Psoas muscle (tissue), 8 donors: ENCODE data around the gene MBD5. TPM values are rescaled to one million over a fixed set of nuclear protein-coding genes. Genes with fewer than 3 reads are reported as not detected.

Source experiments
- ATAC-seq, 4 donors: fragments of 200-7000 bp; cut with Tn5 transposase; one replicate each; pipeline ENCODE4 v1.9.1; 2020; ENCODE audit warnings: moderate library complexity in 3 of 4, mild to moderate bottlenecking in 2 of 4
- DNase-seq, 2 donors: peaks; one replicate each; pipeline ENCODE4 v3.0.0-alpha.2; 2020
- H3K27ac ChIP-seq: fragments of 200-600 bp; one replicate; pipeline ENCODE4 v1.8.0; 2022
- H3K27me3 ChIP-seq, 3 donors: fragments of 200-600 bp in 1 of 3; one replicate each; pipeline versions ENCODE4 v1.6.1 to v1.8.0; 2013 to 2022; ENCODE audit warnings: low read length in 2 of 3, mild to moderate bottlenecking in 2 of 3, moderate library complexity in 1 of 3; ENCODE audit not compliant: insufficient read depth in 3 of 3
- H3K36me3 ChIP-seq, 2 donors: fragments of 200-600 bp in 1 of 2; one replicate each; pipeline versions ENCODE4 v1.6.1 to v1.8.0; 2013 to 2022; ENCODE audit warnings: low read depth in 1 of 2, mild to moderate bottlenecking in 1 of 2, moderate library complexity in 1 of 2; ENCODE audit not compliant: insufficient read depth in 1 of 2
- H3K4me1 ChIP-seq: fragments of 200-600 bp; one replicate; pipeline ENCODE4 v1.8.0; 2022
- H3K4me3 ChIP-seq: fragments of 200-600 bp; one replicate; pipeline ENCODE4 v1.8.0; 2022; ENCODE audit warnings: mild to moderate bottlenecking
- H3K9me3 ChIP-seq: fragments of 200-600 bp; one replicate; pipeline ENCODE4 v1.8.0; 2022
- CTCF ChIP-seq: fragments of 200-600 bp; IDR thresholded peaks from one replicate; pipeline ENCODE4 v1.8.0; 2022; ENCODE audit warnings: antibody characterized with exemption
- WGBS, 3 donors: extraction: QIAGEN DNeasy Blood & Tissue Kit; methylation state at CpG; one replicate each; pipeline versions ENCODE4 v1.1.6 to v1.1.7; 2013; 5-methylcytosine and 5-hydroxymethylcytosine counted together
- intact Hi-C, 2 donors: fragments of 100-400 bp; cut with DNase I; formaldehyde crosslinking; loops; one replicate each; pipeline versions ENCODE4 v1.11.0 to v1.14.2; 2022
- polyA plus RNA-seq, 3 donors: library from polyadenylated mRNA; stranded (reverse); fragments of 200-250 nt; gene quantifications; one replicate each; pipeline ENCODE4 v1.2.3, GENCODE V29; 2013
- total RNA-seq, 4 donors: library from RNA; stranded (reverse); fragmentation: NEBNext Ultra II Directional in 2 of 4; extraction: Animal tissue kit (Norgen Biotek cat#: 25700) in 2 of 4; gene quantifications; one replicate each; pipeline versions ENCODE4 v1.2.1 to v1.2.4, GENCODE V29; 2021 to 2023
- donor health status: healthy with polysubstance abuse.
- donor health status: DM: no; HTN: no; CAD: no; lungs with moderate emphysema.
- donor health status: Bipolar disorder and iron deficiency.
- donor health status: healthy.
- donor health status: DM: yes; HTN: yes; CAD: no.
- donor health status: DM: no; HTN: no; CAD: no.
- donor health status: DM: no; HTN: no; CAD: no.
- donor health status: DM: yes; HTN: yes; CAD: no.

The MBD5 gene
- total and polyA plus RNA-seq, 7 donors = 3.2 to 36.5 (median 17.5) TPM

- no peak for TF ChIP-seq CTCF
- intact Hi-C loops = no loop called here
- H3K27me3 ChIP-seq = no peaks in the 10 kb centered on the region
These were observed 146.4 kb downstream of the MBD5 start for GRCh38 chr2:148167241-148167766.

GRCh38 chr2:148167855-148168254 is 147.0 kb downstream of the MBD5 start:
- intact Hi-C loops = no loop called here
- Histone ChIP-seq H3K9me3 (no peaks in the 10 kb centered on the region), H3K4me1 (no peaks in the 10 kb centered on the region), H3K27ac (no peak overlapping the region), H3K36me3 (no peaks in the 10 kb centered on the region), H3K4me3 (no peak overlapping the region), H3K27me3 (no peaks in the 10 kb centered on the region)
- no peak for ATAC-seq
- no peak for DNase-seq
- WGBS, 3 donors = 96 to 100% (median 100%) methylated on average over 1 of the region's 1 CpG
- TF ChIP-seq CTCF = no peak

More at GRCh38 chr2:148167241-148167766, 146.4 kb downstream of the MBD5 start:
- Histone ChIP-seq H3K4me3 (no peak overlapping the region), H3K27ac (no peak overlapping the region), H3K36me3 (no peaks in the 10 kb centered on the region), H3K9me3 (no peaks in the 10 kb centered on the region), H3K4me1 (no peaks in the 10 kb centered on the region)
- no peak for DNase-seq
- ATAC-seq = no peak

- no peak for ATAC-seq
- intact Hi-C loops = no loop called here
- H3K4me3 ChIP-seq = no peak overlapping the region
- 97 to 99% (median 98%) methylated on average over 6 of the region's 6 CpGs for WGBS, 3 donors
- no peak for DNase-seq
- TF ChIP-seq CTCF = no peak
- no peak overlapping the region for H3K27ac ChIP-seq
- no peaks in the 10 kb centered on the region for H3K27me3 ChIP-seq
- no peaks in the 10 kb centered on the region for H3K9me3 ChIP-seq
- no peaks in the 10 kb centered on the region for H3K36me3 ChIP-seq
- H3K4me1 ChIP-seq = no peaks in the 10 kb centered on the region
These were observed 151.4 kb downstream of the MBD5 start for GRCh38 chr2:148172131-148172753.

- Histone ChIP-seq H3K9me3 (no peaks in the 10 kb centered on the region), H3K36me3 (no peaks in the 10 kb centered on the region), H3K4me3 (no peak overlapping the region), H3K4me1 (no peaks in the 10 kb centered on the region), H3K27ac (no peak overlapping the region), H3K27me3 (no peaks in the 10 kb centered on the region)
- DNase-seq = no peak
- TF ChIP-seq CTCF = no peak
- ATAC-seq = no peak
- WGBS, 3 donors = 97 to 99% (median 98%) methylated on average over 12 of the region's 12 CpGs
- intact Hi-C loops = no loop called here
These were observed 152.3 kb downstream of the MBD5 start for GRCh38 chr2:148173168-148173567.

GRCh38 chr2:148177559-148177958 is 156.7 kb downstream of the MBD5 start:
- H3K4me1 ChIP-seq = no peaks in the 10 kb centered on the region
- no peaks in the 10 kb centered on the region for H3K9me3 ChIP-seq
- intact Hi-C loops = no loop called here
- WGBS, 3 donors = 64 to 66% (median 64%) methylated on average over 1 of the region's 1 CpG
- no peaks in the 10 kb centered on the region for H3K27me3 ChIP-seq
- TF ChIP-seq CTCF = no peak
- no peak overlapping the region for H3K27ac ChIP-seq
- no peak for ATAC-seq
- no peak for DNase-seq
- peaks cover 0 to 22% of the 10 kb centered on the region in 2 donors for H3K36me3 ChIP-seq
- no peak overlapping the region for H3K4me3 ChIP-seq
